T-helper 2 cell (primary cell): ENCODE results near the gene WNT8B.

ENCODE experiments used
- DNase-seq, 5 experiments: peaks; one replicate each; pipeline versions ENCODE4 v3.0.0 to v3.0.0-alpha.2; 2012 to 2022

WNT8B gene

DNA sequence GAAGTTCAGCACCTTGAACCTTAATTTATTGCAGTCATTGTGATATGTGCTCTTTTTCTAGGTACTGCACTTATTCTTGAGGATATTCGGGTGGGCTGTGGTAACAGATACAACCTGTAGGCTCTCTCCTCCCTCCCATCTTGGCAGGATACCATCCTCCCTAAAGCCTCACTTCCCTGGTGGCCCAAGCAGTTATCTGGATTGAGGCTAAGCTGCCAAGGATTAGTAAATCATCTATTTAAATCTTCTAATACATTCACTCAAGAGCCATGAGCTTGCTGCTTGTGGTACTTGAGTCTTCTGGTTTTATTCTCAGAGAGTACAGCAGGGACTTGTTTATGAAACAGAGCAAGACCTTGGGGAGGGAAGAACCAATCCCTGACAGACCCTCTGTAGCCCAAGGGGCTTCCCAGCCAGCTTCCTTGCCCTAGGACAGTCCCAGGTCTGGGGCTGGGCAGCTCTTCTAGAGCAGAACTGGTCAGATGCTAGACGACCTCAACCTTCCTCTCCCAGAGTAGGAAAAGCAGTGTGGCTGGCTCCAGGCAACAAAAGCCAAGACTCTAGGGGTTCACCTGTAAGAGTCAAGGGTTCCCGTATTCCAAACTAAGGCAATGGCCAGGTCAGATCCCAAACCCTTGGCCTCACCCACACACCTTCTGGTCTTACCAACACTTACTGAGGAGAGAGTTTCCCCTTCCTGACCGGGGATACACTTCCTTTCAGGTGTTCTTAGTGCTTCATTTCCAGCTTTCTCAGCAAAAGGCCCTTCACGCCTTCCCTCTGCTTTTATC lies 21.3 kb downstream of the WNT8B start:
- no peak for DNase-seq

- no peak for DNase-seq
Observed at GRCh38 chr10:100485366-100485765, 22.6 kb downstream of the WNT8B start.

DNA sequence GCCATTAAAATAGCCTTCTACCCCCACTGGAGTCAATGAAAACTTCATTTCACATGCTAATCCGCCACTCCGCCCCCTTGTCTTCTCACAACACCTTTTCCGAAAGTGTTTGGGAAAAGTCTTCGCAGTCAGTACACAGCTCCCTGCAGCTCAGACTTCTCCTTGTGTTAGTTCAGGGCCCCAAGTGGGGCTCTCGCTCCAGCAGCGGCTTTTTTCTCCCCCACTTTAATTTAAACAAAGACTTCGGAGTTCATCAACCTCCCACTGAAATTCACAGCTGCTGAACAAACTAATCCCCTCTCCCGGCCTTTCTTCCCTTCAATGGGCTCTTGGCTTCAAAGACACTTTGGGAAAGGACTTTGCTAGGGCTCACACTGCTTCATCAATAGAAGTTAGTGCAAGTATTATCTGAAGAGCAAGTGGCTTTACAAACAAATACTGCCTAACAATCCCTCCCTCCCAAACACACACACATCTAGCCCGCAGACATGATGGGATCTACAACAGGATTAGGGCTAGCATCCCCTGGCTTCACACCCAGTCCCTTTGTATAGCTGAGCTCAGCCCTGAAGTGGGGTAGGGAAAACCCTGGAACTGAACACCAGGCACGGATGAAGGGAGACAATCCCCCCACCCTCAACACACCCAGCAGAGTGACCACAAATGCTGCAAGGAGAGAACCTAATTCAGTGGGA lies 23.1 kb downstream of the WNT8B start:
- DNase-seq = no peak

DNA sequence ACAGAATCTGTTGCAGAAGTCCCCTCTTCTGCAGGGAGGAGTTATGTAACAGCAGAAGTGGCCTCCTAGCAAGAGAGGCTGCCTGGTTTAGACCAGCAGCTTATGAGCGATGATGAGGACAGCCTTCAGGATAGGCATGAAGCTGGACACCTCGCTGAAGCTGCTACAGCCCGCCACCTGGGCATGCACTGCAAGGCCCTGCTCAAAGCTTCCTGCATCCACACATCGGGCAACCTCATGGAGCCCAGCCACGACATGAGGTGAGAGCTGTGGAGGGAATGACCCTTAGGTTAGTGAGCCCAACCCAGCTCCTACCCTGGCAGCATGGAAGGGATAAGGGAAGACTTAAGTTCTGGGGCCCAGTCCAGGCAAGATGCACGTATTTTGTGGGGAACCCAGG lies 24.7 kb downstream of the WNT8B start:
- no peak for DNase-seq

DNA sequence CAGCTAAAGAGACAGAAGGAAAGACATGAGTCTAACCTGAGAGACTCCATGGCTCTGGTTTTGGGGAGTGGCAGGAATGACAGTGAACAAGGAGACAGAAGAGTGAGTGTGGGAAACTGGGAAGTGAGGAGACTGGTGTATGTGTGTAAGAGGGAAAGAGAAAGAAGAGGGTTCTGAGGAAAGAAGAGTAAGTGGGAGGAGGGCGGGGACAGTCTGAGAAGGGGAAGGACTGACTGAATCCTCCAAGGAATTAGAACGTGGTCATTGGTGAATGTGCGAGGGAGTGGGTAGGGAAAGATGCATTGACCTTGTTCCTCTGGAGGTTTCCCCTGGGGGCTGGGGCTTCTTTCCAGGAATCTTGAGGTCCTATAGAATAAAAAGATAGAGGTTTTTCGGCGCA lies 26.6 kb downstream of the WNT8B start:
- no peak for DNase-seq

DNA sequence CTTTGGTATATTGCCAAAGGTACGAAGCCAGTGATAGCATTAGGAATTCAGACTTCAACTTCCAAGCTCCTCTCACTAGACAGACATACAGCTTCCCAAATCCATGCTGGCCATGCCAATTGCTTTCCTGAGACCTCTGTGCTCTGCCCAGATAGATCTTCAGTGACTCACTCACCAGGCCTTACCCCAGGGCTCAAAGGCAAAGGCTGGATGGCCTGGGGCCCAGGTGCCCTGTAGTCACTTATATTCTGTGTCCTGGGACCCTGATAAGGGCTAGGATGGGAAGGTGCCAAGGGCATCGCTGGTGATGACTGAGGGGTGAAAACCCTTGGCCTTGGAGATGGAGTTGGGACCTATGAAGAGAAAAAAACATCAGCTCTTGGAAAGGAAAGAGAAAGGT lies 27.7 kb downstream of the WNT8B start:
- no peak for DNase-seq

GRCh38 chr10:100496567-100496966 lies 33.8 kb downstream of the WNT8B start:
- peak in 1 of 5 experiments; percentile 26 for DNase-seq

DNA sequence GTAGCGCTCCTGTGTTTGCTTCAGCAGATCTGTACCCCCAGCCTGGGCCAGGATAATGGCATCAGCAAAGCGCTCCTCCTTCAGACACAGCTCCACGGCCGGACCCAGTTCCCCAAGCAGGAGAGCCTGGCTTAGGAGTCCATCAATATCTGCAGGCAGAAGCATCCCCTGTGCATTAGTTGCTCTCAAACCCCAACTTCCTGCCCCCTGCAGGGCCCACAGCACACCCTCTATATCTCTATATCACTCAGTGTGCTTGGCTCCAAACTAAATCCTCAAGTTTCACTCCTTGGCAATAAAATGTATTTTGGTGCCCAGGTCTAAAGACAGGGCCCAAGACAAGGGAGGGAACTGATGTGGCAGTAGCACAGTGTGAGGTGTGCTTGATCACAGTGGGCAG lies 35.2 kb downstream of the WNT8B start:
- DNase-seq = peak in 1 of 5 experiments; percentile 74

DNA sequence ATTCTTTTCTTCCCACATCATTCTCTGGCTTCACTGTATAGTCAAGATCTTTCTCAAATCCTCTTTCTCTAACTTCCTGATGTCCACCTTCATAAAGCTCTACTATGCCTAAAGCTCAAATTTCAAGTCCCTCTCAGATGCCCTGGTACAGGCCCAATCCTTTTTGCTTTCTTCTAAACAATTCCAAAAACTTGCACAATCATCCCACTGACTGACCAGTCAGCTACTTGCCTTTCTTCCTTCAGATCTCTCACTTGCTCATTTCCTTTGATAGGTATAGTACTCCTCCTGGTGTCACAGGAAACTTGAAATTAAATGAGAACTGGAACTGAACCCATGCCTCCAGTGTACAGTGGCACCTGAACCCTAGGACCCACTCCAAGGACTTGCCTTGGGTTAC lies 38.6 kb downstream of the WNT8B start:
- DNase-seq = no peak

DNA sequence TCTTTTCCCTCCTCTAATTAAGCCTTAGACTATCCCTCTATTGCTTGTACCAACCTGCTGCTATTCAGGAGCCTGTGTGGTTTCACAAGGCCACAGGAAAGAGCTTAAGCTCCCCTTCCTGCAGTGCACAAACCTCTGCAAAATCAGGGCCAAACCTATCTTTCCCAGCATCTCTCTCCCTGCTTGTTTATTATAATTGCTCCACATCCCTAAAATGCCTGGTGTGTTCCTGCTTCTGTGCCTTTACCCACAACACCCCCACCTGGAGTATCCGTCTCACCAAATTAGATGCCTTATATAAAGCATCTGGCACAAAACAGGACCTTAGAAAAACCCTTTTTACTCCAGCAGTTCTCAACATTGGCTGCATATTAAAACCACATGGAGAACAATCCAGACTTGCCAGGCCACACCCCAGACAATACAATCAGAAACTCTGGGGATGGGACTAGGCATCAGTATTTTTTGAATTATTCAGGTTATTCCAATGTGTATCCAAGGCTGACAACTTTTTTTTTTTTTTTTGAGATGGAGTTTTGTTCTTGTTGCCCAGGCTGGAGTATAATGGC lies 40.2 kb downstream of the WNT8B start:
- no peak for DNase-seq

GRCh38 chr10:100504096-100504495 lies 41.3 kb downstream of the WNT8B start:
- no peak for DNase-seq

GRCh38 chr10:100505164-100505563 lies 42.4 kb downstream of the WNT8B start:
- no peak for DNase-seq

- peak in 1 of 5 experiments; percentile 84 for DNase-seq
Observed at GRCh38 chr10:100506596-100507356, 44.0 kb downstream of the WNT8B start.

DNA sequence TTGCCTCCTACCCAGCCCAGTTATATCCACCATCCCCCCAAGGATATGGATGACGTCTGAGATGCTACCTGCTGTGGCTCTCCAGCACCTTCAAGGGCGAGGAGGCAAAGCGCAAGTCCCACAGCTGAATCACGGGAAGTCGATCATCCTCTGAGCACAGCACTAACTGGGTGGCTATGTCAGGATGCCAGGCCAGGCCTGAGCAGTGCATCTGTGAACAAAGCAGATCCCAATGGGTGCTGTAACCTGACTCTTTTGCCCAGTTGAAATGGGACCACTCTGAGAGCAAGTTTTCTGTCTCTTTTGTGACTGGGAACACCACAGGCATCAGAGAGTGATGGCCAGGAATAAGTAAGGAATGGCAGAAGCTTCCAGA lies 44.5 kb downstream of the WNT8B start:
- no peak for DNase-seq

DNA sequence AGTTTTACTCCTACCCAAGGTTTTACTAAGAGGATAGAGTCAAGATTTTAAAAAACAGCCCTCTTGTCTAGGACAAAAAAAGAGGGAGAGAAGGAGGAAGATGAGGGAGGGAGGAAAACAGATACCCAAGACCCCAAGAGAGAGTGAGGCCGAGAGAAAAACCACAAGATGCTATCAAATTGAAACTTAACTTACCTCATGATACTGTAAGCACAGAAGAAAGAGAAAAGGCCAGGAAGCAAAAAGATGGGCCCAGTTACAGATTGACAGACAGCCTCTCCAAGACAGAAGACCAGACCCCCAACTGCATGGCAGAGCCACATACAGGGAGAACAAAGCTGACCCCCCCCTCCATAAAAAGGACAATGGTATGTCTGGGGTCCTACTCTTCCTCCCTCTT lies 45.5 kb downstream of the WNT8B start:
- peak in 1 of 5 experiments; percentile 61 for DNase-seq

- peak in 2 of 5 experiments; percentile 51 to 89 for DNase-seq
Observed at GRCh38 chr10:100508691-100509150, 45.9 kb downstream of the WNT8B start.

- DNase-seq = peak in 2 of 5 experiments; percentile 3 to 93
Observed at GRCh38 chr10:100509241-100509840, 46.5 kb downstream of the WNT8B start.

GRCh38 chr10:100510533-100511308 lies 47.9 kb downstream of the WNT8B start:
- peak in 4 of 5 experiments; percentile 33 to 99 (median 62) for DNase-seq

DNA sequence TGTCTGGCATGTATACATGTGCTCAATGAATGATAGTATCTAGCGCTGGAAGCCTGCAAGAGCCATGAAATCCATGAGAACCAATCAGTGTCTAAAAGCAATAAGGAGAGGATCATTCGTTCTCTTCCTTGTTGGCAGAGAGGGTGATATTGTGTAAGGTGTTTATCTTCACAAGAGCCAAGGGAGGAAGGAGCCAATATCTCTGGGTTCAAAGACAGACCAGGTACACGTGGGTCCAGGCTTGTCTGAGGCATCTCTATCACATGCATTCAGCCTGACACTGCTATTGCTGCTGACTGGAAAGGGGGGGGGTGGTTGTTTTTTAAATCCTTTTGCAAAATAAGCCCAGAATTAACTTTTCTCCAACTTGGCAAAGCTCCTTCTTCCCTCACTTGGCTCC lies 52.8 kb downstream of the WNT8B start:
- DNase-seq = no peak

DNA sequence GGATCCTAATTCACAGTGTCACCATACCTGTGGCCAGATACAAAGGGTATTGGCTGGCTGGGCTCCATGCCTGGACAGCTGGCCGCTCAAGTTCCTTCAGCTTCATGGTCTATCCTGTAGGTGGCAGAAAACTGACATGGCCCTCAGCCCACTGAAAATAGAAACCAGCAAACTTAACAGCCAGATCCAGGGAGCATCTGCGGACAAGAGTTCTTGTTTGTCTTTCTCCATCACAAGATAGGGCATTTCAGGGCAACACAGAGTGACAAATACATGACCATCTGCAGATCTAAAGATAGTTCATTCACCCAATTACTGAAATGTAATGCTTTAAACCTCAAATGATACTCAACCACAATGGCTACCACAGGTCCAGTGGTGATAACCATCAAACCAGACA lies 54.0 kb downstream of the WNT8B start:
- peak in 1 of 5 experiments; percentile 47 for DNase-seq

- DNase-seq = peak in 4 of 5 experiments; percentile 34 to 65 (median 38)
Observed at GRCh38 chr10:100518761-100519241, 56.0 kb downstream of the WNT8B start.
